ENCODE data around the gene GOLIM4. TPM values are rescaled to one million over a fixed set of nuclear protein-coding genes. Genes with fewer than 3 reads are reported as not detected.
A peak's percentile ranks its signal among the peaks of the same experiment; 100 is the strongest.

The GOLIM4 gene
- total RNA-seq, 4 donors from 2014 or later, result 13.0 to 20.8 (median 17.8) TPM

DNA sequence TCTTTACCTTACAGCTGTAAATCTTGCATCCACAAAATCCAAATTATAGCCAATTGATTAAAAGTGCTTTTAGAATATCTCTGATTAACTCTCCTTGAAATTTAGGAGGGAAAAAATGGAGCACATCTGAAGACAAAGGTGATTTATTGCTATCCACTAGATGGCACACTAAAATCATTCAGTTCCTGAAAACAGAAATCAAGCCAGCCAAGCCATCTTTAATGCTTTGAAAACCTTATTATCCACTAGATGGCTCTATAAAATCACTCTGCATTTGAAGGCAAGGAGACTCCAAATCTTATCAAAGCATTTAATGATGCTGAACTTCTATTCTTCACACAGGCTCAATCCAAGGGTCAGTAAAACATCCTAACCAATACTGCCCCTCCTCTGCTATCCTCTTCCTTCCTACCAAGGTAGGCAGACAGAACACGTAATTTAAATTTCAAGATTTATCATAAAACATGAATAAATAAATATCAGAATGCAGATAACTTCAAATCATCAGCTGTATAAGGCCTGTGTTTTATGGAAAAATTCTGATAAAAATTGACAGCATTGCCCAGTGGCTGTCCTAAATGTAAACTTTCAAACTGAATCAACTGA lies 48.4 kb downstream of the GOLIM4 start:
- ATAC-seq (peak; percentile 83 to 84), DNase-seq (no peak)
- H3K36me3 ChIP-seq, result peaks cover 0 to 6% of the 10 kb centered on the region in 2 donors
- H3K4me3 ChIP-seq, result no peak overlapping the region
- in situ Hi-C loops (cut with MboI; ENCODE audit: low sequenced_read_pairs in 4 of 4) (loop anchor here (5.0 to 10.0 kb wide), 3 partner anchors 48 to 115 kb away; partner anchors contain the start of gene GOLIM4 (in 1 of the 4)), intact Hi-C loops (cut with DNase I; ENCODE audit: low total_unique reads) (loop anchor here (1.0 kb wide), 2 partner anchors 49 to 118 kb away; no protein-coding TSS in a partner anchor)
- no peaks in the 10 kb centered on the region for H3K27me3 ChIP-seq
- peaks cover 29 to 48% of the 10 kb centered on the region in 2 donors for H3K4me1 ChIP-seq
- H3K9me3 ChIP-seq, result no peaks in the 10 kb centered on the region
- no peak overlapping the region for H3K27ac ChIP-seq
- TF ChIP-seq POLR2A (IDR thresholded peaks at IDR 0.05), result no peak
- TF ChIP-seq, protein P1, sequence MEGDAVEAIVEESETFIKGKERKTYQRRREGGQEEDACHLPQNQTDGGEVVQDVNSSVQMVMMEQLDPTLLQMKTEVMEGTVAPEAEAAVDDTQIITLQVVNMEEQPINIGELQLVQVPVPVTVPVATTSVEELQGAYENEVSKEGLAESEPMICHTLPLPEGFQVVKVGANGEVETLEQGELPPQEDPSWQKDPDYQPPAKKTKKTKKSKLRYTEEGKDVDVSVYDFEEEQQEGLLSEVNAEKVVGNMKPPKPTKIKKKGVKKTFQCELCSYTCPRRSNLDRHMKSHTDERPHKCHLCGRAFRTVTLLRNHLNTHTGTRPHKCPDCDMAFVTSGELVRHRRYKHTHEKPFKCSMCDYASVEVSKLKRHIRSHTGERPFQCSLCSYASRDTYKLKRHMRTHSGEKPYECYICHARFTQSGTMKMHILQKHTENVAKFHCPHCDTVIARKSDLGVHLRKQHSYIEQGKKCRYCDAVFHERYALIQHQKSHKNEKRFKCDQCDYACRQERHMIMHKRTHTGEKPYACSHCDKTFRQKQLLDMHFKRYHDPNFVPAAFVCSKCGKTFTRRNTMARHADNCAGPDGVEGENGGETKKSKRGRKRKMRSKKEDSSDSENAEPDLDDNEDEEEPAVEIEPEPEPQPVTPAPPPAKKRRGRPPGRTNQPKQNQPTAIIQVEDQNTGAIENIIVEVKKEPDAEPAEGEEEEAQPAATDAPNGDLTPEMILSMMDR (IDR thresholded peaks at IDR 0.05 in 4 of 5, conservative IDR thresholded peaks at IDR 0.05 in 1 of 5), result peak; percentile 66 to 97 (median 84)

DNA sequence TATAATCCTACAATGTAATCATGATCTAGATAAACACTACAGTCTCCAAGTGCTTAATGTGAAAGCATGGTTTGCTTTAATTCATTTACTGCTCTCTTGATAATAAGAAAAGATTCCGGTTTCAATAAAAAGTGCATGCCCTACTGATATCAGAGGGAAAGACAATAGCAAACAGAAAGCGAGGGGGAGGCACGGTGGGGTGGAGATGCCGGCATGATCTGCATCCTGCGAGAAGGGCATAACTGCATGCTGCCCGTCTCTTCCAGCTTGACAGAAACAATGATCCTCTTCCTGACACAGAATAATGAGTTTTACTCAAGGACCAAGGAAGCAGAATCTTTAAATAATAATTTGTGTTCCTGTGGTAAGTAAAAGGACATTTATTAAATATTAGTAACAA lies 51.7 kb downstream of the GOLIM4 start:
- H3K36me3 ChIP-seq, result peaks cover 0 to 19% of the 10 kb centered on the region in 2 donors
- TF ChIP-seq, protein P1 (IDR thresholded peaks at IDR 0.05 in 4 of 5, conservative IDR thresholded peaks at IDR 0.05 in 1 of 5), result no peak
- no peak for TF ChIP-seq POLR2A (IDR thresholded peaks at IDR 0.05)
- no peak overlapping the region for H3K4me3 ChIP-seq
- in situ Hi-C loops (cut with MboI; ENCODE audit: low sequenced_read_pairs in 4 of 4), result loop anchor here in 2 of 4 donors (10.0 kb wide), 2 partner anchors 51 to 61 kb away; partner anchors contain the start of gene GOLIM4 (in 1 of the 2)
- intact Hi-C loops (cut with DNase I; ENCODE audit: low total_unique reads), result no loop called here
- peak overlapping the region in 2 of 4 donors; percentile 4 to 11 for H3K27ac ChIP-seq
- H3K9me3 ChIP-seq, result no peaks in the 10 kb centered on the region
- peaks cover 0 to 23% of the 10 kb centered on the region in 2 donors for H3K4me1 ChIP-seq
- H3K27me3 ChIP-seq, result no peaks in the 10 kb centered on the region
- DNase-seq (no peak), ATAC-seq (no peak)

DNA sequence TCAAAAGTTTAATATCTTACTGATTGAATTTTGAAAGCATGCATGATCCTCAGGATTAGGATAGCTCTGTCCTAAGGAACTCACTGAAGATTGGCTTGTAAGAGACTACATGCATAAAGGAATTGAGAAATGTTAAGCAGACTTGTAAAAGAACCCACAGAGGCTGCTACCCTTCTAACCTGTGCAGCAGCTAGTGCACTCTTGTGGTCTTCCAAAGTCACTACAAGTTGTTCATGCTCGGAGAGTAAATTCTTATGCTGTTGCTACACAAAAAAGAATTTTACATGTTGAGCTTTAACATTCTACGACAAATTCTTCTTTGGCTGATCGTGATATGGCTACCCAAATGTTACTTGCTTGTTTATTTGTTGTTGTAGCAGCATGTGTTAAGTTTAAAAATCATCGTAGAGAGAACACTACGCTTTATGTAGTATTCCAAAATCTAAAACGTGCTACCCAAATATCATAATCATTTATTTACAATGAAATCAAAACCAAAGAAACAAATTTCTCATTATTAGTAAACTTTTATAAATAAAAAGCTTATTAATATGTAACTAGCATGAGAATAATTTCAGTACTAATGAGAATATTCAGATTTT lies 55.0 kb downstream of the GOLIM4 start:
- DNase-seq, result no peak
- Histone ChIP-seq H3K27ac (no peak overlapping the region), H3K4me3 (no peak overlapping the region), H3K4me1 (peaks cover 3 to 15% of the 10 kb centered on the region in 2 donors), H3K27me3 (no peaks in the 10 kb centered on the region), H3K36me3 (peaks cover 0 to 24% of the 10 kb centered on the region in 2 donors), H3K9me3 (no peaks in the 10 kb centered on the region)
- intact Hi-C loops (cut with DNase I; ENCODE audit: low total_unique reads), result loop anchor here (1.0 kb wide), 1 partner anchor 112 kb away; no protein-coding TSS in a partner anchor
- ATAC-seq, result peak in 1 of 2 donors; percentile 77
- TF ChIP-seq, protein P1 (IDR thresholded peaks at IDR 0.05 in 4 of 5, conservative IDR thresholded peaks at IDR 0.05 in 1 of 5), result peak; percentile 27 to 63 (median 43)
- no peak for TF ChIP-seq POLR2A (IDR thresholded peaks at IDR 0.05)
- in situ Hi-C loops (cut with MboI; ENCODE audit: low sequenced_read_pairs in 4 of 4), result loop anchor here in 2 of 4 donors (10.0 kb wide), 2 partner anchors 54 to 64 kb away; partner anchors contain the start of gene GOLIM4 (in 1 of the 2)

DNA sequence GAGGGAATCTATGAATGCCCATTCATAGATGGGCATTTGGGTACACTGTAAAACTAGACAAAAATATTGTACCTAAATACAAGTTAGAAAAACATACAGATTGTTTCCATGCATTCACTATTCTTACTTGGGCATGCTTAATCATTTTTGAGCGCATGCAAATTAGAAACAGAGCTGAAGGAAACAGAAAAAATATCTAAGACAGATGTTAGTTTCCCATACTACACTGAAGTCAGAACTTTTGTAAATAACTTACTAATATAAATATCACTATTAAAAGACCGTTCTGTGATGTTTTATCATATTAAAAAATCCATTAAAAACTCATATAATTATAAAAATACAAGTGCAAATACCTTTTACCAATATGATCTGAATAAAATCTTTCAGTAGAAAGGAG lies 58.7 kb downstream of the GOLIM4 start:
- peaks cover 17 to 18% of the 10 kb centered on the region in 2 donors for H3K4me1 ChIP-seq
- TF ChIP-seq, protein P1 (IDR thresholded peaks at IDR 0.05 in 4 of 5, conservative IDR thresholded peaks at IDR 0.05 in 1 of 5), result no peak
- H3K9me3 ChIP-seq, result no peaks in the 10 kb centered on the region
- in situ Hi-C loops (cut with MboI; ENCODE audit: low sequenced_read_pairs in 4 of 4) (no loop called here), intact Hi-C loops (cut with DNase I; ENCODE audit: low total_unique reads) (loop anchor here (5.0 kb wide), 1 partner anchor 305 kb away; the partner anchor contains the start of gene PDCD10)
- H3K4me3 ChIP-seq, result no peak overlapping the region
- peak overlapping the region in 2 of 4 donors; percentile 34 to 77 for H3K27ac ChIP-seq
- no peaks in the 10 kb centered on the region for H3K27me3 ChIP-seq
- DNase-seq, result no peak
- no peak for ATAC-seq
- H3K36me3 ChIP-seq, result peaks cover 0 to 24% of the 10 kb centered on the region in 2 donors
